Activated CD4-positive, alpha-beta T cell treated with anti-CD3 and anti-CD28 coated beads, Interleukin-2, amount 50 U/mL, for 24 hours (primary cell): ENCODE measurements around the gene PEX5L.

Experiments
- DNase-seq, 2 donors: peaks; one replicate each; pipeline ENCODE4 v3.0.0-alpha.2; 2020; ENCODE audit warnings: low read depth in 1 of 2, low spot score in 1 of 2

The PEX5L gene

DNA sequence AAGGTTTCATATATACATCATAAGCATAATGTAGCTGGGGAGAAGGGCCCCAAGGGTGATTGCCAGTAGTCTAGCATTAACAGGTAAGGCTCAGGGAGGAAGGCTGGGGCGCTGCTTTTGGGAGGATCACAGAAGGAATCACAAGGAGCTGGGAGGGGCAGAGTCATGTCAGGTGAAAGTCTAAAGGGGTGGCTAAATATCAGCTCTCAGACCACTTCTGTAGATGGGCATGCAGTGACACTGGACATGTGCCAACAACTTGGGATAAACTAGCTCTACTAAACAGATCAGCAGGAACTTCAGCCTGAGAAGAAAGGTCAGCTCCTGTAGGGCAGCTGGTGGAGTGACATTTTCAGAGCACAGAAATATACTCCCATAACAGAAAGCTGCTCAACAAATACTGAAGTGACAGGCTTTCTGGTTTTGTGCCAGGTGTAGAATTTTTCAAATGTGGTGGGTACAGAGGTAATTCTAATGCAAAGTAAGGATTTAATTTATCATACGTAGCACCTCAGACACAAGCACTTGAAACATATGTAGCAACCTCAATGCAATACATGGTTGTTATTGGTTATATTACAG lies 79.4 kb downstream of the PEX5L start:
- no peak for DNase-seq

DNA sequence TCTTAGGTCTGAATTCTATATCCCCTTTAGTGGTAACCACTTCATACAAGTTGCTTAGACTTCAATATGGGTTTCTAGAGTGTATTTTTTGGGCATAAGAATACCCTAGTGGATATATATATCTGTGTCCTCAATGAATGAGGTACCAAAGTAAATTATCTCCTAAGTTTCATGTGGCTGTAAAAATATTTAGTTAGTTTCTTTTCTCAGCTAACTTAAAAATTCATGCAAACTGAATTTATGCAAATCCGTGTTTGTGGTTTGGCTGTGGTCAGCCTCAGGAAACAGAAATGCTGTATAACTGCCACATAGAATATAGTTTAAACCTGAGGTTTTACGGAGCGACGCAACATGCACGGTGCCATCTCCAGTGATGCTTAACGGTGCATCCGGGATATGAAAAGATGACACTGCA lies 80.3 kb downstream of the PEX5L start:
- DNase-seq, result no peak

DNA sequence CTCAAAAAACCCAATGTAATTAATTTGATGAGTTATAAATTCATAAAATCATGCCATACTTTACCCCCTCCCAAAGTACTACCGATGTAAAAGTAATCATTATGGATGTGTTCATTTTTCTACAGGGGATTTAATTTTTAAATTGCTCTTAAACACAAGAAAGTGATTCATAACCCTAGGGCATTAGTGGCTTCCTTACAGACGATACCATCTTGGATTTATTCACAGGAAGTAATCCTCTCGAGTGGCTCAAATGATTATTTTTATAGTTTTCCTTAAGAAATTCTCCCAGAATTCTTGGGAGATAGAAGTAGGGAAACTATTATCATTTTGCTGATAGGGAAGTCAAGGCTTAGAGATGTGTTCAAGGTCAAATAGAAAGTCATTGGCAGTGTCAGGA lies 80.9 kb downstream of the PEX5L start:
- DNase-seq, result no peak

DNA sequence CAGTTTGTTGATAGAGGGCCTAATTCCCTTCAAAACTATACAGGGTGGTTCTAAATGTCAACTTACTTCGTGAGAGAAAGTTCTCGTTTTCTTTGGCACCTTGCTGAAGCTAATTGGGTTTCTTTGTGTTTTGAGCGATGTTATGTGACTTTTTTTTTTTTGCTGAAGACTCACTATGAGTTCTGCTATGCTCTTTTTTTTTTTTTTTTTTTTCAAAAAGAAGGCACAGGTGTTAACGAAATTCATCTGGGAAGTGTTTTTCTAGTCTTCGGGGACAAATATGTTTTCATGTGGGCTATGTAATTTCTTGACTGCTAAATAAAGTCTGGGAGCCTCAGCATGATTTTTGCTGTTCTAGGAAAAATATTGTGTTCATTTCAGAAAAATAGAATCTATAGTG lies 81.5 kb downstream of the PEX5L start:
- DNase-seq, result no peak

DNA sequence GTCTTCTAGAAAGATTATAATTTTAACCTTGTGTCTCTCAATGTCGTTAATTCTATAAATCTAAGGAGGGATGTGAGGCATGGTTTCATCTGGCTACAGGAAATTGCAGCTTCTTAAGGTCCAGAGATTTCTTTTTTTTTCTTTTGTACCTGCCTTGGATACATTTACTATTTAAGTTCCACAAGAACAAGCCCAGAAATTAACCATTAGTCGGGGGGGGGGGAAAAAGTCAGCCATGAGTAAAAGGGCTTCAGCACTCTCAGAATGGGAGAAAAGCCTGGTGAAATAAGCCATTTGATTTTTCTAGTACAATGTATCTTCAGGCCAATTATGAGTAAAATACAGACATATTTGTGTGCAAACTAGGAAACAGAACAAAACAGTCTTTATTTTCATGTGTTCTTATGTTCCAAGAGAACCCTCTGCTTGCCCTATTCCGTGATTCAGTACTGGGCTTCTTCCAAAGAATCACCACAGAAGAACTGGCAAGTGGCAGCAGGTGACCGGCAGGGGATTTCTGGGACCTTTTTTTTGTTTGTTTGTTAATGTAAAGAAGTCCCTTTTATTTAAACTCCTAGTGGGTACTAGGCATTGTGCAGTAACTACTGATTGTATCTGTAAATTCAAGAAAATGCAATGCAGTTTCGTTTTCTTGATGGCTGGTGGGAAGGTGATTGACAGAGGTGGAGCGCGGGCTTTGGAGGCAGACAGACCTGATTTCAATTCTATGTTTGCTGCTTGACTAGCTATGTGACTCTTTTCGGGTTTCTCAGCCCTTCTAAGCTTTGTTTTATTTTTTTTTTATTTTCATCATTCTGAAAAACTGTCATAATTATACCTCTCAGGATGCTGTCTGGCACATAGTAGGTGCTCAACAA lies 82.5 kb downstream of the PEX5L start:
- no peak for DNase-seq

DNA sequence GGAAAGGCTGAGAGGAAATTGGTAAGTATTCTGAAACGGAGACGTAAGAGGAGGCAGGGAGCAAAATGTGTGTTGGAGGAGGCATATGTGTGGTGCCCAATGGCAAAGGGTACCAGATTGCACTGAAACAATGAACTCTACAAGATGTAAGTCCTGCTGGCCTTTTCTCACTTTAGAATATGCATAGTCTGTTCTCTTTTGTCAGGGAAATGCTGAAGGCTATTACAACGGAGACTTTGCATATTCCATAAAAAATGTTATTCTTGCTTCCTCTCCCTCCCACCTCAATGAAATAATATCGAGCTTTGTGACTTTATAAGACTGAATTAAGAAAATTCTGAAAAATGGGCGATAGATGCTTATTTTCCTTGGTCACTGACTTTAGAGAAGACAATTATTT lies 85.9 kb downstream of the PEX5L start:
- DNase-seq, result no peak

DNA sequence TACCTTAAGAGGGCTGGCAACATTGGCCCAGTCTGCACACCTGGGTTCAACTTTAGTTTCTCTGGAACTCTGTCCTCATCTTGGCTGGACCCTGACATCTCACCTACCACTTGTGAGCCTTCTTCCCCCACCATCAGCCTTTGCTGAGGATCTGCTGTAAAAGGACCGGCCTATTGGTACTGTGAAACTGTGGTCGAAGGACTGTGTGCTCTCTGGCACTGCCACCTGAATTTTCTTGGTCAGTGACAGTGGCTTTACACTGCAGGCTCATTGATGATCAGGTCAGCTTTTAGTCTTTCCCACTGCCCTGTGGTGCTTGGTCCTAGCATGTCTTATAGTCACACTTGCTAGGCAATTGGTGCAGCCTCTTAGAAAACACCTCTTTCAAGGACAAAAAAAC lies 86.9 kb downstream of the PEX5L start:
- no peak for DNase-seq

DNA sequence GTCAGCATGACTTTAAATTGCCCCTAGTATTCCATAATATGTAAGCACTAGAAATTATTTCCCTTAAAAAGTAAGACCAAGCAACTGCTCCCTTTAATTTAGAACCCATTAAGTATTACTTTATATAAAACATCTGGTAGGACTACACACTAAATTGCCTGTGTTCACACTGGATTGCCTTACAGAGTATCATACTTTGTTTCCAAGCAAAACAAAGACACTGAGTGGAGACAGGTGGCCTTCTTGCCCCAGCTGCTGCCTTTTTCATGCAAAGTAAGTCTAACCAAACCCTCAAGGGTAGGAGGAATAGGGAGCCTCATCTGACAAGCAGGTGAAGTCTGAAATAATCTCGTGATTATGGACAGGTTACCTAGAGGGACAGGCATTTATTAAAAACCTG lies 87.3 kb downstream of the PEX5L start:
- DNase-seq, result no peak

DNA sequence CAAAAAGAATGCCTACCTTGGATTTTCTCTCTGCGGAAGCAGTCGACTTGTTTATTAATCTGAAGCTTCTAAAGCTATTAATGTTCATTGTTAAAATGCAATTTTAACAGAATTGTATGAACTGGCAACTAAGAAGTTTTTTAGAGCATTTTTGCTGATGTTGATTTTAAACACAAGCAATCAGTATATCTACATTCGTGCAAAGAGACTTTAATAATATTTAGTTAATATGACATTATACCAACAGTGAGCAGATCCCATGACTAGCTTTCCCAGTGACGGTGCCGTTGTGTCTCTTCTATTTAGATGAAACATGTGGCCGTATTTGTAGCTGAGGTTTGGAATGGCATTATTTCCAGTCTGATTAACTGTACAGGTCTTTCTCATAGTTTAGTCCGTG lies 88.0 kb downstream of the PEX5L start:
- DNase-seq, result no peak

DNA sequence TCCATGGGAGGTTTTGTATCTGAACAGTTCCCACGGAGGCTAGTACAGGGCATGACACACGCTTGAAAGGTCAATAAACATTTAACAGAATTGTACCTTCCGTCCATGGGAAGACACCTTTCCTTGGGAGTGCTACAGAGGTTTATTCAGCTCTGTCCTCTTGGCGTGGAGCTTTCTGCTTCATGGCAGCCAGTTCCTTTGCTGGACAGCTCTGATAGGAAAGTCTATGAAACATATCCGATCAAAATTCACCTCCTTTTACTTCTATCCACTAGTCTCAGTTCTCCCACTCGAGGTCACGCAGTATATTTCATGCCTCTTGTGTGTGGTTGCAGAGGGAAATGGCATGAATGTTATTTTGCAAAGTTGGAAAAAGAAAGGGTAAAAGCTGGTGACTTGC lies 91.2 kb downstream of the PEX5L start:
- DNase-seq, result no peak

DNA sequence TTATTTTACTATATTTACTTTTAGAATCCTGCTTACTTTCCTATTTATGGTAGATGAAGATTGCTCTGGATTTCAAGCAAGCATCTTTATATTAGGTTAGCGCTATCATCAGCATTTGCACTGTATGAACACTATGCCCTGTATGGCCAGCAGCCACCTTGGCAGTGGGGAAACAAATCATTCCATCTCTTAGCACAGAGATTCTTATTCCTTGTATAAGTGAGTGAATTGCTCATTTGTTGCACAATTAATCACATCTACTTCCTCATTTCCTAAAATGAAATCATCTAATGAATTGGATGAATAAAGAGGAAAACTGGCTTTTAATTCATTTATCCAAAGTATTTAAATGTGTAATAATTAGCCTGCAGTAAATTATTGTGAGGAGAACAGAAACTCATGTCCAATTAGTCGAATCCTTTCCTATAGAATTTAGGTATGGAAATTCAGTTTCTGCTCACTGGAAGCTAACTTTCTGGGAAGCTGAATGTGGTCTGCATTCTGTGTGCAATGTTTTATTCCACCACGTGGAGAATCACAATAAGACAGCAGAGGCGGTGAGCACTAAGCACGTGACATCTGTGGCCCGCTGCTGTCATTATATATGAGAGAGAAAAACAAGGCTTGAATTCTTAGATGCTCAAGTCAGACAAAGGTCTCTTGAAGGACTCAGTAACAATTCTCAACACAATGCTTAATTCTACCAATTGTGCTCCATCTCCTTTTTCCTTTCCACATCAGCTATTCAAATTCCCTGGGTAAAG lies 93.4 kb downstream of the PEX5L start:
- DNase-seq, result no peak

DNA sequence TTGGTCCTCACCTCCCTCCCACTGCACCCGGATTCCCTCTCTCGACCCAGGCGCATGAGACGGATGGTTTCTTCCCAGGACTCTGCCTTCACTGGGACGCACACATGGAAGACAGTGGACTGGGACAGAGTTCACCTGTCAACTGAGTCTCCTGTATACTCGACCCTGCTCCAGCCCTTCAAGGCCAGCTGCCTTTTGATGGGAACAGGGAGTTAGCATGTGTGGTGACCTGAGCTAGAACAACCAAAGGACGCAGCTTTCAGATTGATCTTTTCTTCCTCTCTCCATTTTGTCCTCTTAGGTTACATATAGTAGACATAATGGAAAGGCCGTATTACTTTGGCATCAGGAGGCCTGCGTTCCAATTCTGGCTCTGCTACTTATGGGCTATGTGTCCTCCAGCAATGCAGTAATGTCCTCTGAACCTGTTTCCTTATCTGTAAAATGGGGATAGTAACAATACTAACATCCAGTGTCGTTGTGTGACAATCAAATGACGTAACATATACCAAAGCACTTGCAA lies 94.1 kb downstream of the PEX5L start:
- no peak for DNase-seq

DNA sequence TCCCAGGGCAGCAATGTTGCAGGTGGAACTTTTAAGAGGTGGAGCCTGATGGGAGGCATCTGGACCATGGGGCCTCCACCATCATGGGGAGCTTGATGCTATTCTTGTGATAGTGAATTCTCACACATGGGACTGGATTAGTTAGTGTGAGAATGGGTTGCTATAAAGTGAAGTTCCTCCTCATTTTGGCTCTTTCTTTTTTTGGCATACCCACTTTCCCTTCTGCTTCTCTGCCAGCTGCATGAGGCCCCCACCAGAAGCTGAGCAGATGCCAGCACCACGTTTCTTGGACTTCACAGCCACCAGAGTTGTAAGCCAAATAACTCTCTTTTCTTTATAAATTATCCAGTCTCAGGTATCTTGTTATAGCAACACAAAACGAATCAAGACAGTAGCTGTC lies 101.0 kb downstream of the PEX5L start:
- no peak for DNase-seq

DNA sequence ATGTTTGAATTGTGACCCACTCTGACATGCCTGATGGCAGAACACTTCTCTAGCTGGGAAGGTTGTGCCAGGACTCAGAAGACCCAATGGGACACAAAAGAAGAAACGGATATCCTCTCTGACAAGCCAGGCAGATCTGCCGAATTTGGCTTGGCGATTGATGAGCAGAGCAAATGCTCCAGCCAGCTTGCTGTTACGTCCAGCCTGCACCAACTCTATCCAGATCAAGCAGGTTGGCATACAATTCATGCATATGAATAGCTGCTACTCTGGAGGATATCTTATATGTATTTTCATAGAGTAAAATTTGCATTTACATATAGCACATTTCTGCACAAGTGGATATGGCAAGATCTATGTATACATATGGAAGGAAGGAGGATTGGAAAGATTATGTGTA lies 102.8 kb downstream of the PEX5L start:
- DNase-seq, result no peak

DNA sequence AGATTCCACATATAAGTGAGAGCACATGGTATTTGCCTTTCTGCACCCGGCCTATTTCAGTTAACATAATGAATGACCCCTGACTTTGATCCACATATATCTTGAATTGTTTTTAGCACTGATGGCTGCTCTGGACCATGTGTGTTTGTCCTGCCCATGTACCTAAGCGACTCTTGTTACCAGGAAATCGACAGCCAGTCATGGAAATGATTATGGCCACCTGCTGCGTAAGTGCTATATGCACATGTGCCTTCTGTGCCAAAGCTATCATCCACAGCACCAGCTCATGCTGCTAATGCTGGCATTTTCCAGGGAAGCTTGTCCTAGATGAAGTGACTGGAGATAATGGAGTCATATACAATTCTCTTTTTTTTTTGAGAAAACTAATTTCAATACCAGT lies 103.7 kb downstream of the PEX5L start:
- DNase-seq, result no peak

DNA sequence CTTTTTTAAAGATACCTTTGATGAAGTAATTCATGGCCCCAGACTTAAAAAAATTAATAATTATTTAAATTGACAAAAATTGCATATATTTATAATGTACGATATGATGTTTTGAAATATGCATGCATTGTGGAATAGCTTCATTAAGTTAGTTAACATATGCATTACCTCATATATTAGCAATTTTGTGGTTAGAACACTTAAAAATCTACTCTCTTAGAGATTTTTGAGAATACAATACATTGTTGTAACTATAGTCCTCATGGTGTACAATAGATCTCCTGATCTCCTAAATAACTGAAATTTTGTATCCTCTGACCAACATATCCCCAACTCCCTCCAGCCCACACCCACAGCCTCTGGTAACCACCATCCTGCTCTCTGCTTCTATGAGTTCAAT lies 104.1 kb downstream of the PEX5L start:
- no peak for DNase-seq

DNA sequence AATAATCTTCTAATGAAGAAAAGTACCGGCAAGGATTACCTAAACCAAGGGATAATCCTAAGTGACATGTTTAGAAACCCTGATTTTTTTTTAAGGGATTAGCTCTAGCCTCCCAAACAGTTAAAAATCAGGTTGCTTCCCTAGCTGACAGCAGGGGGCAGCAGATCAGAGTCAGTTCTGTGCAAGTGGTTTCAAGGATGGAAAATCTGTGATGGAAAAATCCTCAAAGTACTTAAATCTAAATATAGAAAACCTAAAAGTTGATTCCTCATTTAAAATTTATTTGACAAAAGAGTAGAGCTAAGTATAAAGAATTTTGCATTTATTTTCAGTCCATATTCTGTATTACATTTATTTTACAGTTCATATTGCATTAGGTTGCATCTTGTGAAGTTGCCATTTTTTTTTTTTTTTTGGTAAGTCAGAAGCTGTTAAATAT lies 107.6 kb downstream of the PEX5L start:
- peak in 1 of 2 donors; percentile 21 for DNase-seq

DNA sequence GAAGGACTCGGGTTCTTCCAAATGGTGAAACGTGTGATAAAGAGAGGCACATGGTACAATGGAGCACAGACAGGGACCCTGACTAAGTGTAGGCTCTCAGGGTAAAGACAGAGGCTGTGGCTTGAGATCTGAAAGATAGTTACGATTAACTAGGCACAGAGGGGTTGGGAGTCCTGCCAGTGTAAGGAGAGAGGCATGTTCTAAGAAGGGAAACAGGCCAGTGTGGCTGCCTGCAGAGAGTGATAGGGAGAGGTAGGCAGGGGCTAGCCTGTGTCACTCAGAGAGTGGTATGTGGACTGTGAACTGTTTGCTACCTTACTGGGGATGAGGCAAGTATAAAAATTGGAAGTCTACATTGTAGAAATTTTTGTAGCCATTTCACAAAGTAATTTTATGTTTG lies 109.5 kb downstream of the PEX5L start:
- DNase-seq, result no peak

DNA sequence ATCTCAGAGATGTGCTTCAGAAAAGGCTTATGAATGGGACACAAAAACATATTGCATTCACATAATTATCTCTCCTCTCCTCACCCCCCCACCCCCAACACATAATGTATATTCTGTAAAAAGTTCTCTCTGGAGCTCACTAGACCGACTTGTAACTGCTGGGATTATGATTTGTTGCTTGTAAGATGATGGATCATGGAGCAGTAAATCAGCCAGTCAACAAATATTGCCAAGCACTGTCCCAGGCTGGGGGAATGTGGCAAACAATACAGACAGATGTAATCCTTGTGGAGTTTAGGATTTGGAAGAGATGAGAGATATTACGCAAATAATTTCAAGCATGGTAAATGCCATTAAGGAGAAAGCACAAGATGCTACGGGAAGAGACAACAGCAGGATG lies 114.8 kb downstream of the PEX5L start:
- no peak for DNase-seq

DNA sequence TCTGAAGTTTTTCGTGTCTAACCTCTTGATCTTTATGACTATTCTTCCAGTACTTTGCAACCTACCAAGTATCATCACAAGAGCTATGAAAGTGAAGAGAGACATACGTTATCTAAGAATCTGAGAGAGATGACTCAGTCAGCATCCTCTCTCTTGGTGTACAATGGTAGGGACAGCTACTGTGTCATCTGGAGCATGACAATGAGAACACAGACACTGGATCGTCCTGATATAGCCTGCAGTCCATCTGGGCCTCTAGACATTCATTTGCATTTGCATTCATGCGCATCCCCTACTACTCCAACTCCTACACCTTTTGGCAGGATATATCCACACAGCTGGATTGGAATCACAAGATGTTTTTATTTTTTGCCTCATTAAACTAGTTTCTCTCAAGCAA lies 115.2 kb downstream of the PEX5L start:
- no peak for DNase-seq

DNA sequence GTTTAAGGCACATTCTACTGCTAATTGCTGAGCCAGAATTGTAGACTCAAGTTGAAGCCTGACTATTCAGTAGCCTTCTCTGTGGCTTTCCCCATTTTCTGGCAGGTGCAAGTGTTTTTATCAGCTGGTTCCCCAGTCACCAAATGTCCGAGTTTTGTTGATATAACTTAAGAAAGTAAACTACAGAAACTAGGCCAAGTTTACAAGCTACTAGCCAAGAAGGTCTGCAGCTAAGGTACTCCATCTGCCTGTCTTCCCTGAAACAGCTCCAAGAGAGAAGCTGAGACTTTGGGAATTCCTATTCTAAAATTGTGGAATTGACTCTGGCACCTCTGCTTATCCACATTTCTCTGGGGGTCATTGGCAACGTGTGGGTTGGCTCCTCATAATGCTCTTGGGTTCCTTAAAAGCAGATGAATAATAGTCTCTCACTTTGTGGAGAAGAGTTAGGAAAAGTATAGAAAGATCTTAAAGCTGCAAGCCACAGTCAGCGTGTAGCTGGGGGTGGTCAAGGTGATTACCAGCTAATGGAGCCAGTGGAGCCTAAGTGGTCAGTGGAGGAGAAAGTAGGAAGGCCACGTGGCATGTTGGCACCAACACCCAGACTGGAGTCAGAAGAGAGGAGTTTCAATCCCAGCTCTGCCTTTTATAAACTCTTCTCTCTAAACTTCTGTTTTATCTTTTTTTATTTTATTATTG lies 128.8 kb downstream of the PEX5L start:
- DNase-seq, result no peak
